GM19025 (cell line): ENCODE results near the gene DNASE1L2.
"Not testable (repeated sequence)": the region's sequence is repeated elsewhere in the genome, so short reads cannot be mapped to it uniquely, and the experiment has no call there.

Experiments
- ATAC-seq: cut with Tn5 transposase; IDR thresholded peaks from one replicate; pipeline ENCODE4 v1.9.1; 2021; ENCODE audit warnings: mild to moderate bottlenecking, low read depth, moderate library complexity; ENCODE audit not compliant: unreplicated experiment

The DNASE1L2 gene

DNA sequence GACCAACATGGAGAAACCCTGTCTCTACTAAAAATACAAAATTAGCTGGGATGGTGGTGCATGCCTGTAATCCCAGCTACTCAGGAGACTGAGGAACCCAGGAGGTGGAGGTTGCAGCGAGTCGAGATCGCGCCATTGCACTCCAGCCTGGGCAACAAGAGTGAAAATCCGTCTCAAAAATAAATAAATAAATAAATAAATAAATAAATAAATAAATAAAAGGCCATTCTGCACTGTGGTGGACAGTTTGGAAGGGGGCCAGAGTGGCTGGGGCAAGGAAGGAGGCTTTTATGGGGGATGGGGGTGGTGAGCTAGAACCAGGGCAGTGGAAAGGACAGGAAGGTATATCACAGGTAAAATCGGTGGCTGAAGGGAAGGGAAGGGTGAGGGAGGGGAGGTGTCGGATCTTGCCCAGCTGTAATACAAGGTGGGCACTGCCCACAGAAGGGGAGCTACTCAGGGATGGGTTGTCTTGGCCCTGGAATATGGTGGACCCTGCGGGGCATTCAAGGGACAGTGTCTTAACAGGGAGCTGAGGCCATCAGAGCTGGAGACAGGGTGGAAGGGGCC is 33.0 kb upstream of the DNASE1L2 start:
- not testable (repeated sequence) for ATAC-seq

DNA sequence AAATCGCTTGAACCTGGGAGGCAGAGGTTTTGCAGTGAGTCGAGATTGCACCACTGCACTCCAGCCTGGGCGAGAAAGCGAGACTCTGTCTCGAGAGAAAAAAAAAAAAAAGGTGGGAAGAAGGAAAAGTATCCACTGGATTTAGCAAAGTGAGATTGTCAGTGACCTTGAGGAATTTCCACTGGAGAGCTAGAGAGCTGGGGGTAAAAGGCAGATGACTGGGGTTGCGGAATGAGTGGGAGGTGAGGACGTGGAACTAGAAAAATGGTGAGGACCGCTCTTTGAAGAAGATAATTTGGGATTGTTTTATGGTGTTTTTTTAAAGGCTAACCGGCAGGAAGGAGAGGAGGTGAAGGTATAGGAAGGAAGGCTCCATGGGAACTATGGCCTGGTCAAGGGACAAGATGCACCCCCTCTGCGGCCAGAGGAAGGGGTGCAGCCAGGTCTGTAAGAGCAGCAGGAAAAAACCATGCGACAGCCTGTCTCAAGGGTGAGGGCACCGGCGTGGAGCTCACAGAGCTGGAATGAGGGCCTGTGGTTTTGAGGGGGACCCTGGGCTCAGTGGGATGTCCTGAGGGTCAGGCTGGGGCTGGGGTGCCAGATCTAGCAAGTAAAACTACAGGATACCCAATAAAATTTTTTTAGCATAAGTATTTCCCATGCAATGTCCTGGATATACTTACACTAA is 31.7 kb upstream of the DNASE1L2 start:
- ATAC-seq: no peak

DNA sequence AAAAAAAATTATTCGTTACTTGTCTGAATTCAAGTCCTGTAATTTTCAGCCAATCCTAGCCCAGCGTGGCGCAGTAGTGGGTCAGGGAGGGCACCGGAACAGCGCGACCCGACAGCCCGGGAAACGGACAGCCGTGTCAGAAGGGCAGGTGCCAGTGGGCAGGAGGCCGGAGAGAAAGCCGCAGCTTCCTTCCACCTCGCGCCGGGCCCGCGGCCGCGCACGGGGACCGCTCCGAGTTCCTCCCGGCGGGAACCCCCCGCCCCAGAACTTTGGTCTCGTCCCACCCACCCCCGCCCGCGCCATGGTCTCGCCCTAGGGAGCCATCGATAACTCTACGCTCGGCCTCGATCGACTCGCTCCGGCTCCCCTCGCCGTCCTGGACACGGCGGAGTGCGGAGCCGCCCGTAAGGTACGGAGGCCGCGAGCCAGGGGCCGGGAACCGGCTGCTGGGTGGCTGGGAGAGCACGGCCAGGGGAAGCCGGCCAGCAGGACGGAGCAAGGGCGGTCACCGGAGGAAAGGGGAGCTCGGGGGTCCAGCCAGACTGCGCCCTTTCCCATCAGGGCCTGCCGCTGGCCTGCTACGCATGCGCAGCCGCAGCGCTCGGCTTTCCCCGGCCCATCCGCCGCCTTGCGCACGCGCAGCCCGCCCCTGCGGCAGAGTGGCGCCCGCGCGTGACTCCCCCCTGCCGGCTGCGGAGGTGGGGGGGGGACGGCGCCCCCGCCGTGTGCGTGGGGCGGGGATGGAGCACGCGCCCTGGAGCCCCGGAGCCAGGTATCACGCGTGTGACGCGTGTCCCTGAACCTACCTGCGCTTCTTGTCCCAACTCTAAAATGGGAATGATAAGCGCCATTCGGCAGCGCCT is 30.9 kb upstream of the DNASE1L2 start, which contains the start of gene MLST8:
TSS of gene MLST8 (plus strand) at position 351 of the 863 bp plus-strand sequence. CDS start 632 bp downstream, outside the sequence.
- ATAC-seq: peak; percentile 66

DNA sequence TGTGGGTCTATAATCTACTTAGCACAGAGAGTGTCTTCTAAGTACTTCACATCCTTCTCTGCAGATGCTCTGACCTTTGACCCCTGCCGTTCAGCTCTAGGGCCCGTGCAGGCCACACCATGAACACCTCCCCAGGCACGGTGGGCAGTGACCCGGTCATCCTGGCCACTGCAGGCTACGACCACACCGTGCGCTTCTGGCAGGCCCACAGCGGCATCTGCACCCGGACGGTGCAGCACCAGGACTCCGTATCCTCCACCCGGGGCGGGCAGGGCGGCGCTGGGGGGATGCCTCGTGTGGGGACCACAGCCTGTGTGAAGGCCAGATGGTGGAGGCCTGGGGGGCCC is 30.3 kb upstream of the DNASE1L2 start:
- peak; percentile 5 for ATAC-seq

DNA sequence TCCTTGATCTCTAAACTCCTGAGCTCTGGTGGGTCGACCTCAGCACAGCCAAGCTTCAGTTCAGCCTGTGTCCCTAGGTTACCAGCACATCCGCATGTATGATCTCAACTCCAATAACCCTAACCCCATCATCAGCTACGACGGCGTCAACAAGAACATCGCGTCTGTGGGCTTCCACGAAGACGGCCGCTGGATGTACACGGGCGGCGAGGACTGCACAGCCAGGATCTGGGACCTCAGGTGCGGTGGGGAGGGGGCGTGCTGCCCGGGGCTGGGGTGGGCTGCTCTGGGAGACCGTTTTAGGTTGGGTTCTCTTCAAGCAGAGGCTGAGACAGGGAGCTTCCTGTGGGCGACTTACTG is 29.8 kb upstream of the DNASE1L2 start:
- ATAC-seq: no peak

DNA sequence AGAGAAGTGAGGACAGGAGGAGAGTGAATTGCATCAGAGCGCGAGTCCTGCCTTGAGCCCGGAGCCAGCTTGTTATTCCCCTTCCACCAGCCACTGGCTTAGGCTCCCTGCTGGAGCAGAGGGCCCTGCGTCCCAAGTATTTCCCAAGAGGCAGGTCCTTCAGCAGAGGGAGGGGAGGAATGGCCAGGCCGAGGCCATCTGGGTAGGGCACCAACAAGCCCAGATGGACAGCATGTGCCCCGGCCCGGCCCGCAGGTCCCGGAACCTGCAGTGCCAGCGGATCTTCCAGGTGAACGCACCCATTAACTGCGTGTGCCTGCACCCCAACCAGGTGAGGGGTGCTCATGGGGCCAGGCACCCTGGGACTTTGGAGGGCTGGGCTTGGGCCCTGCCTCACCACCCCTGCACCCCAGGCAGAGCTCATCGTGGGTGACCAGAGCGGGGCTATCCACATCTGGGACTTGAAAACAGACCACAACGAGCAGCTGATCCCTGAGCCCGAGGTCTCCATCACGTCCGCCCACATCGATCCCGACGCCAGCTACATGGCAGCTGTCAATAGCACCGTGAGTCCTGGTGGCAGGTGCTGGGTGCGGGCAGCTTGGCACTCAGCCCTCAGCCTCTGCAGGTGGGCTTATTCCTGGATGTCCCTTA is 29.3 kb upstream of the DNASE1L2 start:
- no peak for ATAC-seq

DNA sequence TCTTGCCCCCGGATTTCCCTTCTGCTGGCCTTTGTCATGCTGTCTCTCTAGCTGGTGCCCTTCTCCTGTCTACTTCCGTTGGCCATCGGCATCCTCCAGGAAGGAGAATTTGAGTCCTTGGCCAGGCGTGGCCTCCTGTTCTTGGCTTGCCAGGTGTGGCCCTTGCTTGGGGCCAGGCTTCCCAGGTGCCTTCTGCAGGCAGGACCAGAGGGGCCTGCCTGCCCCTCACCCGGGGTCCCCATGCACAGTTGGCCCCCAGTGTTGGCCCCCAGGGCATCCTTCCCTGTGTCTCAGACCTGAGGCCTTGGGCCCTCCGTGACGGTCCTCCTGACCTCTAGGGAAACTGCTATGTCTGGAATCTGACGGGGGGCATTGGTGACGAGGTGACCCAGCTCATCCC is 28.4 kb upstream of the DNASE1L2 start:
- no peak for ATAC-seq

DNA sequence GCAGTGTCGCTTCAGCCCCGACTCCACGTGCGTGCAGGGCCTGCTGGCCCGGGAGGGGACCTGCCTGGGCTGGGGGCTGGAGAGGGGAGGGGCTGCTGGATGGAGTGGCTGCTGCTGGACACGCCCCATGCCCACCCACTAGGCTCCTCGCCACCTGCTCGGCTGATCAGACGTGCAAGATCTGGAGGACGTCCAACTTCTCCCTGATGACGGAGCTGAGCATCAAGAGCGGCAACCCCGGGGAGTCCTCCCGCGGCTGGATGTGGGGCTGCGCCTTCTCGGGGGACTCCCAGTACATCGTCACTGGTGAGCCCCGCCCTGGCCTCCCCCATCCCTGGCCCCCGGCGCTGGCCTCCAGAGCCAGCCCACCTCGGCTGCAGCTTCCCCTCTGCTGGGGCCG is 27.9 kb upstream of the DNASE1L2 start:
- no peak for ATAC-seq

DNA sequence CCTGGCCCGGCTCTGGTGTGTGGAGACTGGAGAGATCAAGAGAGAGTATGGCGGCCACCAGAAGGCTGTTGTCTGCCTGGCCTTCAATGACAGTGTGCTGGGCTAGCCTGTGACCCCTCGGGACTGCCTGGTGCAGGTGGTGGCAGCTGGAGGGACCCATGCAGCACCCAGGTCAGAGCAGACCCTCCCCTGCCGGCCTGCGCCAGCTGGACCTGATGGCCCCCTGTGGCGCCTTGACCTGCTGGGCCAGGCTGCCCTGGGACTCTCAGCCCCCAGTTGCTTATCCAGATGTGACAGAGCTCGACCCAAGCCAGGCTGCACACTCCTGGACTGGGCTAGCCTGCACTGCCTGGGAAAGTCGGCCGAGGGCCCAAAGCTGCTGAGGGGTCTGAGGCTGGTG is 27.5 kb upstream of the DNASE1L2 start:
- no peak for ATAC-seq

DNA sequence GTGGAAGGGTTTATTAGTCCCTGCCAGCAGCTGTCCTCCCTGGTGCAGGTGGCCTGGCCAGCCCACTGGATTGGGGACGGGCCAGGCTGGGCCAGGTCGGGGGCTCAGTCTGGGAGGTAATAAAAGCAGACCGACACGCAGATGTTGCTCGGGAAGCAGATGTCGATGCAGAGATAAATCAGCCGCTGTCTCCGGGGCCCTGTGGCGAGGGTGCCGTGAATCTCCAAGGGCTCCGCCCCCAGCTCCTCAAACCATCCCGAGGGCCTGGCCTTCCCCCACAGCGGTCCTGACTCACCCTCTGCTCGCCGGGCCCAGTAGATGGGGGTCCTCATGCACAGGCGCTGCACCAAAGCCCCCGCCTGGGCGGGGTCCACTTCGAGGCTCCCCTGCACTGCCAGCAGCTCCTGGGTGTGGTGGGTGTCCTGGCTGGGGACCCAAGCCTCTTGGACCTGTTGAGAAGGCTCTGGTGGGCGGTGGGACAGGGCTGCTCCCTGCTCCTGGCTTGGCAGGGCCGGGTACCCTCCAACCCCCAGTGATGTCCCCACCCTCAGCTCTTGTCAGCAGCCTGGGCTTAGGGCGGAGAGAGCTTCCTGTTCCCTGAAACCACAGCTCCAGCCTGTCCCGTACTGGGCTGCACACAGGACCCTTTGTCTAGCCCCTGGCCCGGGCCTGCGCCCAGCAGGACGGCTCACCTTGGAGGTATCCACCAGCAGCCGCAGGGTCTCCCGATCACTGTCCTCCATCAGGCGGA is 26.8 kb upstream of the DNASE1L2 start:
- no peak for ATAC-seq

DNA sequence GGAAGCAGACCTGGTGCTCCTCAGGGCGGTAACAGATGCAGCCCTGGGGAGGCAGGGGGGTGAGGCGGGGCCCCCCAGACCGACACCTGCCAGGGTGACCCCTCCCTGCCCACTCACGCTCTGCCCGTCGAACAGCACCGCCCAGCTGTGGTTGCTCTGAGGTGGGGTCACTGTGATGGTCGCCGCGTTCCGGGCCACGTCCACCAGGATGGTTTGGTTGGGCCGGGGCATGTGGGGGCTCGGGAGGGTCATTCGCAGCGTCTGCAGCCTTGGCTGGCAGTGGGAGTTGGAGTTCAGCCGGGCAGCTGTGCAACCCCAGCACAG is 26.3 kb upstream of the DNASE1L2 start:
- ATAC-seq: no peak

DNA sequence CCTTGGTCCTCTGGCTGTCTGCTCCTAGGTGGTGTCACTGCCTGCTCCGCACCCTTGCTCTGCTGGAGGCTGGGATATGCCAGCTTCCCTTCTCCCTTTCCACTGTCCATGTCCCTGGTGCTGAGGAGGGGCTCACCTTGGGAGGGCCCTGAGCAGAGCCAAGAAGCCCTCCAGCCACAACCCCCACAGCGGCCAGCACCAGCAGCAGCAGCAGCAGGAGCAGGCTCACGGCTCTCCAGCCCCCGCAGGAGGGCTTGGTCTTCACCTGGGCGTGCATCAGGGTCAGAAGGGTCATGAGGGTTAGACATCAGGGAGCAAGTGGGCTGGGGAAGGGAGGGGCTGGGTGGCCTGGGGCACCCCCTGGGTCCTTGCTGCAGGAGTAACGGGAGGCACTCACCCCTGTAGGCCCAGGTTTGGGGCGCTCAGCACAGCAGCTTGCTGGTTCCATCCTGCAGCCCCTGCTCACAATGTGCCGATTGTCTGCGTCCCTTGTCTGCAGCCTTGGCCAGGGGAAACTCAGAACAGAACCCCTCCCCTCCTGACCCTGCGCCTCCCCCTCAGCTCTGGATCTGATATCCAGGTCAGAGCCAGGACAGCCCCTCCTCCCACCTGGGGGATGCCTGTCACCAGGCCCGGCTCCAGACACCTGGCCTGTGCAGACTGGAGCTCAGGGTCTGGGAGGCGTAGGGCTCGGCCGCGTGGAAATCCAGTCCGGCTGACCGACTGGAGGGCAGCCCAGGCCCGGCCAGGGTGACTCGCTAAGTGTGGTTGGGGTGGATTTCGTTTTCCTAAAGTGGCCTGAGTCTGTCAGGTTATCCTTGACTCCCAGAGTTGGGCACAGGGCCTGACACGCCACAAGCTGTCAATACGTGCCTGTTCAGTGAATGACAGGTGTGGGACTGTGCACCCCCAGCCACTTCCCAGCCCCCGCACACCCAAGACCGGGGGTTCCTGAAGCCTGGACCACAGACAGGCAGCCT is 25.6 kb upstream of the DNASE1L2 start, which contains the start of gene BRICD5:
TSS of gene BRICD5 (minus strand) at position 478 of the 980 bp plus-strand sequence. CDS start at position 448, 30 bp downstream.
- no peak for ATAC-seq

DNA sequence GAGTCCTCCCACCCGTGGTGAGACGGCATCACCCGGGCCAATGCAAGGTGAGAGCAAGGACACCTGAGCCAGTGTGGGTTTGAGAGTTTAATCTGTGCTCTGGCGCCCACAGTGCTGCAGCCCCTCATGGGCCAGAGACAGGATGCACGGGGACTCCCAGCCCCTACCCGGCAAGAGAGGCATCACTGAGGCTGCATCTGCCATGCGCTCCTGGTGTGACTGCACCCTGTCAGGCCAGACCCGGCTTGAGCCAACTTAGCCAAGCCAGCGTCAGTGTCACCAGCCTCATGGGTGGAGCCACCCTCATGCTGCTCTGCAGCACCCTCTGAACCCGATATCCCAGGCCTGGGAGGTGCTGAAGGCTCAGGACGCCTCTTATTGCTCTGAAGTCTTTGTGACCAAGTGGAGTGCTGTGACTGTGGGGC is 24.3 kb upstream of the DNASE1L2 start:
- ATAC-seq: no peak

DNA sequence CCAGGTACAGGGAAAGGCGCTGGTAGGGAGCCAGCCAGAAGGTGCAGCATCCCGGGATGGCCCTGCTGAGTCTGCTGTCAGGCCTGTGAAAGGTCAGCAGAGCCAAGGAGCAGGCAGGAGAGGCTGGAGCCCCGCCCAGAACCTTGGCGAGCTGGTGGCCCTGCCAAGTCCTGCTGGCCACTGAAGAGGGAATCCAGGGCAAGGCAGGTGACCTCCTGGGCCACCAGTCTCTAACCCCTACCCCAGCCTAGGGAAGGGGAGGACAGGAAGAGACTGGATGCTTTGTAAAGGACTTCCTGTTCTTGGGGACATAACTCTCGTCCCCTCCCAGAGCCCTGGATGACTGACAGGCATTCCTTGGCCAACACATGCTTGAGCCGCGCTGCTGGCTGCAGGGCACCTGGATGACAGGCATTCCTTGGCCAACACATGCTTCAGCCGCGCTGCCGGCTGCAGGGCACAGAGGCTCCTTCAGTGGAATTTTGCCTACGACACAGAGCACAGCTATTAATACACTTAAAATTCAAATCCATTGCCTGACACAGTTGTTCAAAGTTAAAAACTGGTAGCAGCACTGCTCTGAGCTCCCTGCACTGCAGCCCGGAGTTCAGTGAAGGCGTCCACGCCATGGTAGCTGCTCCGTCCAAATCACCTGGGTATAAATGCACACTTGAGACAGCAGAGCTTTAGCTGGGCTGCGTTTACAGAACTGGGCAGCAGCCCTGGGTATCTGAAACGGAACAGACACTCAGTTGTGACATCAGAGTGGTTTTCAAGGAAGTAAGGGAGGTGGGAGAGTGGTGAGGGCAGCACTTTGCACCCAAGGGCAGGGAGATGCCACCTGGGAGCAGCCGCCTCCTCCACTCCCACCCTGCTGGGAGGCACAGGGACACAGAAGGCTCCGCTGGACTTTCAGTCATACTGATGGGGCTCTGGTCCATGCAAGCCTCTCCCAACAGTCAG is 23.6 kb upstream of the DNASE1L2 start:
- no peak for ATAC-seq

DNA sequence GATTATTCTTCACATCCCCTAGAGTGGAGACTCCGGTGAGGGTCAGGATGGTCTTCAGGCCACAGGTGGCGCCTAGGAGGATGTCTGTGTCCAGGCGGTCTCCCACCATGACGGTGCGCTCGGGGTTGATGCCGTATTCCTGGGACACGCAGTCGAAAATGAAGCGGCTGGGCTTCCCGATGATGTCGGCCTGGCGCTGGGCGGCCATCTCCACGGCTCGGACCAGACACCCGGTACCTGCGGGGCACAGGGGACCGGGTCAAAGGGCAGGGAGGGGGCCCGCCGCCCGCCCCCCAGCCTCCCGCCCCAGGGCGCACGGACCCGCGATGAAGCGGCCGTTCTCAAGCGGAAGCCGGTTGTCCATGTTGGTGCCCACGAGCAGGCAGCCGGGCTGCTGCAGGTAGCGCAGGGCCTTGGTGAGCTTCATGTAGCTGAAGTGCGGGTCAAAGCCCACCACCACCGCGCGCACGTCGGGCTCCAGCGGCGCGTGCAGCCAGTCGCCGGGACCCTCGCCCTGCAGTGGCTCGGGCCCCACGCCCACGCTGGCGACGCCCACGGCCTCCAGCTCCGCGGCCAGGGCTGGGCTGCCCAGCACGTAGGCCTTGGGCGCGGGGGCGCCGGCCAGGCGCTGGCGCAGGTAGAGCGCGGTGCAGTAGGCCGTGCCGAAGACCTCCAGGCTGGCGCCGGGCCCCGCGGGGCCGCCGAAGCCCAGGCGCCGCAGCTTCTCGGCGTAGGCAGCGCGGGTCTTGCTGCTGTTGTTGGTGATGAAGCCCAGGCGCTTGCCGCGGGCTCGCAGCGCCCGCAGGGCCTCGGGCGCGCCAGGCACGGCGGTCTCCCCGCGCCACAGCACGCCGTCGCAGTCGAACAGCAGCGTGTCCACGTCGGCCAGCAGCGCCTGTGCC is 22.2 kb upstream of the DNASE1L2 start:
- ATAC-seq: peak; percentile 2

DNA sequence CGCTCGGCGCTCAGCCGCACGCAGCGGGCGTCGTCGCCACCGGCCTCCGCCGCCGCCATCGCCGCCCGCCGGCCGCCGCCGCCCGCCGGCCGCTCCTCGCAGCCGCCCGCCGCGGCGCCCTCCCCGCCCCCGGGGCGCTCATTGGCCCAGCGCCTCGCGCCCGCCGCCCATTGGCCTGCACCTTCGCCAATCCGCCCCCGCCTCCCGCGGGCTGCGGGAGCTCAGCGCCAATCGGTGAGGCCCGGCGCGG is 21.6 kb upstream of the DNASE1L2 start, which contains the start of gene PGP:
TSS of gene PGP (minus strand) at position 122 of the 250 bp plus-strand sequence. CDS start at position 59, 63 bp downstream.
- peak; percentile 91 for ATAC-seq

DNA sequence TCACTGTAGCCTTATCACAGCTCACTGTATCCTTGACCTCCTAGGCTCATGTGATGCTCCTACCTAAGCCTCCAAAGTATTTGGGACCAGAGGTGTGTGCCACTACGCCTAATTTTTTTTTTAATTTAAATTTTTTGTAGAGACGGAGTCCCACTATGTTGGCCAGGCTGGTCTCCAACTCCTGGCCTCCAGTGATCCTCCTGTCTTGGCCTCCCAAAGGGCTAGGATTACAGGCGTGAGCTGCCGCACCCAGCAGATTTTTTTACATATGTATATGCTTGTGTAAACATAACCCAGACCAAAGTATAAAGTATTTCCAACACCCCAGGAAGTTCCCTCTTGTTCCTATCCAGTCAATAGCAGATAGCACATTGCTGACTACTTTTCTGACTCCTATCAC is 19.9 kb upstream of the DNASE1L2 start:
- no peak for ATAC-seq
